ENCODE measurements around the gene GRK5. TPM values are rescaled to one million over a fixed set of nuclear protein-coding genes. Genes with fewer than 3 reads are reported as not detected.
A peak's percentile ranks its signal among the peaks of the same experiment; 100 is the strongest.

GRK5 gene
- total and polyA plus RNA-seq, 4 donors = 73.8 to 112 (median 101) TPM

DNA sequence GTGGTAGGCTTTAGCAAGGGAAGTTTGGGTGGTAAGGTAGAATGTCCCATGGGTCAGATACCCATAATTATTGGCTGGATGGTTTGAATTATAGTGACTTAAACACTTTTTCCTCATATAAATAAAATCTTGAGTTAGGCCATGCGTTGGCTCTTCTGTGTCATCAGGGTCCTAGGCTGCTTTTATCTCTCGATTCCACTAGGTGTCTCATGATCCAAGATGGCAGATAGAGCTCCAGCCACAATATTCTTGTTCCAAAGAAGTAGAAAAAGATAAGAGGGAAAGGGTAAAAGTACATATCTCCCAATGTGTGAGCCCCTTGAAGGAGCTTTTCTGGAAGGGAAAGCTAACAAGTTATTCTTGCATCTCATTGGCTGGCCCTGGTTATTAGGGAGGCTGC lies 144.7 kb downstream of the GRK5 start:
- H3K27ac ChIP-seq (ENCODE audit: low read depth in 1 of 2, low read length in 2 of 2) = no peak overlapping the region
- H3K36me3 ChIP-seq (ENCODE audit: control insufficient read depth in 1 of 2, insufficient read depth in 2 of 2, low read length in 1 of 2) = no peaks in the 10 kb centered on the region
- no peaks in the 10 kb centered on the region for H3K4me1 ChIP-seq (ENCODE audit: control insufficient read depth in 1 of 2, insufficient read depth in 2 of 2, low read length in 2 of 2)
- DNase-seq (no peak), ATAC-seq (ENCODE audit: low FRiP score) (no peak)
- 97 to 98% methylated on average over 2 of the region's 2 CpGs for WGBS, 2 donors
- intact Hi-C loops (cut with DNase I) = no loop called here
- no peaks in the 10 kb centered on the region for H3K27me3 ChIP-seq (ENCODE audit: control insufficient read depth in 1 of 2, insufficient read depth in 2 of 2, low read length in 1 of 2)
- no peak overlapping the region for H3K4me3 ChIP-seq (ENCODE audit: low read length in 2 of 2)
- no peaks in the 10 kb centered on the region for H3K9me3 ChIP-seq (ENCODE audit: control insufficient read depth, low read length)

DNA sequence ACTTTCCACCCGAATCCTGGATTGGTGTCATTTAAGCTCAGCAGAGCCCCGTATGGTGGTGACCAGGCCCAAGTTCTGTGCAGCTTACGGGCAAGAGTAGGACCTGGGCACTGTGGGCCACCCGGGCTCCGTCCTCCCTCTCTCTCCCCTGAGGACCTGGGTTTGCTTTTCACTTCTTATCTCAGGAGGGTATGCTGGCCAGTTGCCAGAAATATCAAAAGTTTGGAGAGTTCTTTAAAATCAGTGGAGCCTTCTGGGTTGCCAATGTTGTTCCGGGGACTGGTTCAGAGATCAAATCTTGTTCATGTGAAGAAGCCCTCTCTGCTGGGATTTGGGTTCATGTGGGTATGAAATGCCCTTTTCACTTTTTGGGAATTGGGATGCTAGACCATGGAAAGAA lies 145.4 kb downstream of the GRK5 start:
- peak overlapping the region in 1 of 2 donors; percentile 77 for H3K27ac ChIP-seq (ENCODE audit: low read depth in 1 of 2, low read length in 2 of 2)
- intact Hi-C loops (cut with DNase I) = no loop called here
- no peaks in the 10 kb centered on the region for H3K36me3 ChIP-seq (ENCODE audit: control insufficient read depth in 1 of 2, insufficient read depth in 2 of 2, low read length in 1 of 2)
- WGBS, 2 donors = 24 to 36% methylated on average over 6 of the region's 6 CpGs
- H3K27me3 ChIP-seq (ENCODE audit: control insufficient read depth in 1 of 2, insufficient read depth in 2 of 2, low read length in 1 of 2) = no peaks in the 10 kb centered on the region
- peaks cover 0 to 1% of the 10 kb centered on the region in 2 donors for H3K4me1 ChIP-seq (ENCODE audit: control insufficient read depth in 1 of 2, insufficient read depth in 2 of 2, low read length in 2 of 2)
- H3K4me3 ChIP-seq (ENCODE audit: low read length in 2 of 2) = no peak overlapping the region
- H3K9me3 ChIP-seq (ENCODE audit: control insufficient read depth, low read length) = no peaks in the 10 kb centered on the region
- DNase-seq (no peak), ATAC-seq (ENCODE audit: low FRiP score) (no peak)

DNA sequence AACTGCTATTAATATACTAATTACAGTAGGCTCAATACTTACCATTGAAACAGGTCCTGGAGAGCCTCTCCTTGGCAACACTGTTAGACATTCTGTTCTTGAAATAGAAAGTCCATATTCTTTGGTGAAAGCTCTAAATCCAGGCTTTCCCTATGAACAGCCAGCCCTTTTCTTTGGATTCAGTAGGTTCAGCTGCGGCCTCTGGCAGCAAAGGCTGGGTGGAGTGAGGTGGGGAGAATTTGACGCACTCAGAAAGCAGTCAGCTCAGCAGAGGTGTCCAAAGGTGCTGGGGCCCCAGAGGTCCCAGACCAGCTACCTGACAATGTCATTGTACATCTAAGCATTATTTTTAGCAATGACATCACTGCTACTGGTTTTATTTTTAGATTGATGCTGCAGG lies 146.1 kb downstream of the GRK5 start:
- peak overlapping the region in 1 of 2 donors; percentile 17 for H3K27ac ChIP-seq (ENCODE audit: low read depth in 1 of 2, low read length in 2 of 2)
- no peak overlapping the region for H3K4me3 ChIP-seq (ENCODE audit: low read length in 2 of 2)
- ATAC-seq (ENCODE audit: low FRiP score) (no peak), DNase-seq (no peak)
- intact Hi-C loops (cut with DNase I) = no loop called here
- no peaks in the 10 kb centered on the region for H3K27me3 ChIP-seq (ENCODE audit: control insufficient read depth in 1 of 2, insufficient read depth in 2 of 2, low read length in 1 of 2)
- H3K36me3 ChIP-seq (ENCODE audit: control insufficient read depth in 1 of 2, insufficient read depth in 2 of 2, low read length in 1 of 2) = no peaks in the 10 kb centered on the region
- H3K4me1 ChIP-seq (ENCODE audit: control insufficient read depth in 1 of 2, insufficient read depth in 2 of 2, low read length in 2 of 2) = peaks cover 0 to 1% of the 10 kb centered on the region in 2 donors
- 20 to 28% methylated on average over 2 of the region's 2 CpGs for WGBS, 2 donors
- no peaks in the 10 kb centered on the region for H3K9me3 ChIP-seq (ENCODE audit: control insufficient read depth, low read length)

DNA sequence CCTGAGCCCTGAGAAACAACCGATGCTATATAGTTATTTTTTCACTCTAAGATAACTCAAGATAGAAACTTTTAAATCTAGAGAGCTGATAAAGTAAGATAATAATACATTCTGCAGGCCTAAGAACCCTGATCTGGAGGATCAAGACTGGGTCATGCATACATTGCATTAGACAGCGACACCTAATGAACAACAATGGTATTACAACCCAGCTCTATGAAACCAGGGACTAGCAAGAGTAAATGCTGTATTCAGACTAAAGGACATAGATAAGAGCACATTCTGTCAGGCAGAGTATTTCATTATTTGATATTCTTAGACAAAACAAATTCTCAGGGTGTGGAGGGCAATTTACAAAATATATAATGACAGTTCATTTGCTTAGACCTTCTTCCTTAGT lies 148.6 kb downstream of the GRK5 start:
- intact Hi-C loops (cut with DNase I) = loop anchor here in 1 of 2 donors (5.0 kb wide), 1 partner anchor 39 kb away; no protein-coding TSS in a partner anchor
- no peaks in the 10 kb centered on the region for H3K9me3 ChIP-seq (ENCODE audit: control insufficient read depth, low read length)
- H3K27ac ChIP-seq (ENCODE audit: low read depth in 1 of 2, low read length in 2 of 2) = no peak overlapping the region
- H3K36me3 ChIP-seq (ENCODE audit: control insufficient read depth in 1 of 2, insufficient read depth in 2 of 2, low read length in 1 of 2) = no peaks in the 10 kb centered on the region
- H3K4me1 ChIP-seq (ENCODE audit: control insufficient read depth in 1 of 2, insufficient read depth in 2 of 2, low read length in 2 of 2) = peaks cover 0 to 1% of the 10 kb centered on the region in 2 donors
- no peaks in the 10 kb centered on the region for H3K27me3 ChIP-seq (ENCODE audit: control insufficient read depth in 1 of 2, insufficient read depth in 2 of 2, low read length in 1 of 2)
- DNase-seq (no peak), ATAC-seq (ENCODE audit: low FRiP score) (no peak)
- no peak overlapping the region for H3K4me3 ChIP-seq (ENCODE audit: low read length in 2 of 2)
- WGBS, 2 donors = 69 to 71% methylated on average over 2 of the region's 2 CpGs

DNA sequence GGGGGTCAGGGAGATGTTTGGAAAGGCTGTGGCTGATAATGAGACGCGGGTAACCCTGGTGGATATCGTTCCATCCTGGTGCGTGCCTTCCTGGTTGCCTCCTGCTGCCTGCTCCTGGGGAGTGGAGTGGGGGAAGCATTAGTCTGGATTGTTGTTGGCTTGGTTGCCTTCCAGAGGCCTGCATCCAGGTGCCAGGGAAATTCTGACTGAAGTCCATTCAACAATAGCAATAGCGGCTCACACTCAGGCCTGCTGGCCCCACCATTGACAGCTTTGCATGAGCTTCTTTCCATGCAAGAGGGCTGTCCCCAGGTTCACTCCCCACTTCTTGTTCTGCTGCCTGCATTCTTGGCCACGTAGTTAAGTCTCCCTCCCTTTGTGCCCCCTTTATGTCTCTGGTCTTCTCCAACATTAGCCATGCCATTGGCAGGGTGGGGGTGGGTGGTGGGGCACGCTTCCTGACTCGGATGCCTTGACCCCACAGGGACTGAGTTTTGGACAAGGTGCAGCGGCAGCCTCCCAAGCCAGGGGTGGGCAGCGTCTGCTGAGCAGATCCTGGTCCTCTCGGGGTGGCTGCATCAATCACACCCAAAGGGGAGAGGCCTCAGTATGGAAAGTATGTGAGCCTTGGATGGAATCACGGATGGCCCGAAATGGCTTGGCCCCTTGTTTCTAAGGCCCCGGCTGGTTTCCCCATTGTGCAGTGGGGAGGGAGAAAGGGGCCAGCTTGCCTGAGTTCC lies 150.2 kb downstream of the GRK5 start:
- Histone ChIP-seq H3K4me1 (ENCODE audit: control insufficient read depth in 1 of 2, insufficient read depth in 2 of 2, low read length in 2 of 2) (peaks cover 0 to 1% of the 10 kb centered on the region in 2 donors), H3K9me3 (ENCODE audit: control insufficient read depth, low read length) (no peaks in the 10 kb centered on the region), H3K36me3 (ENCODE audit: control insufficient read depth in 1 of 2, insufficient read depth in 2 of 2, low read length in 1 of 2) (no peaks in the 10 kb centered on the region), H3K27ac (ENCODE audit: low read depth in 1 of 2, low read length in 2 of 2) (no peak overlapping the region), H3K4me3 (ENCODE audit: low read length in 2 of 2) (no peak overlapping the region), H3K27me3 (ENCODE audit: control insufficient read depth in 1 of 2, insufficient read depth in 2 of 2, low read length in 1 of 2) (no peaks in the 10 kb centered on the region)
- intact Hi-C loops (cut with DNase I) = loop anchor here in 1 of 2 donors (5.0 kb wide), 1 partner anchor 40 kb away; no protein-coding TSS in a partner anchor
- peak in 1 of 2 donors; percentile 32 for DNase-seq
- 14 to 21% methylated on average over 14 of the region's 14 CpGs for WGBS, 2 donors
- ATAC-seq (ENCODE audit: low FRiP score) = no peak

DNA sequence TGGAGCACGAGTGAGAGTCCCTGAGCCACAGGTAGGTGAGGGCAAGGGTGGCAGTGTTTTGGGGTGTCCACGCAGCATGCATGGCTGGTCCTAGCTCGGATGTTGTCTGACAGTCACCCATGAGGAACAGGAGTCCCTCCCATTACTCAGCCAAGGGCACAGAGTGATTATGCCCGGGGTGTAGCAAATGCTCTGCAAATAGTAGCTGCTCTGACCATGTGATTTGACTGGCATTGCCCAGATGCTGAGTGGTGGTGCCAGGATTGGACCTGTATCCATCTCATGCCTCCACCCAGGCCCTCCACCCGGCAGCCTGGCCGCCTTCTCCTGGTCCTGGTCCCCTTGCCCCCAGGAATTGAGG lies 150.8 kb downstream of the GRK5 start:
- no peak overlapping the region for H3K27ac ChIP-seq (ENCODE audit: low read depth in 1 of 2, low read length in 2 of 2)

DNA sequence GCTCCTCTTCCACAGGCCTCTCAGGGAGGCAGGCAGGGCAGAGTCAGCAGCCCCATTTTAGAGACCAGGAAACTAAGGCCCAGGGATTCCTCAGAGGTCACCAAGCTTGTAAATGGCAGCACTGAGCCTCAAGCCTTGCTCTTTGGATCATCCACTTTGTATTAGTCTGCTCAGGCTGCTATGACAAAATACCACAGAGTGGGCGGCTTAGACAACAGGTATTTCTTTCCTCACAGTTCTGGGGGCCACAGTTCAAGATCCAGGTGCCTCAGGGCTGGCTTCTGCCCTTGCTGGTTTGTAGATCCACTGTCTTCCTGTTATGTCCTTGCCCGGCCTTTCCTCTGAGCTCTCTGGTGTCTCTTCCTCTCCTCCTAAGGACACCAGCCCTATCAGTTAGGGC lies 151.2 kb downstream of the GRK5 start:
- no peak for DNase-seq
- H3K4me1 ChIP-seq (ENCODE audit: control insufficient read depth in 1 of 2, insufficient read depth in 2 of 2, low read length in 2 of 2) = peaks cover 0 to 1% of the 10 kb centered on the region in 2 donors
- H3K36me3 ChIP-seq (ENCODE audit: control insufficient read depth in 1 of 2, insufficient read depth in 2 of 2, low read length in 1 of 2) = no peaks in the 10 kb centered on the region
- intact Hi-C loops (cut with DNase I) = loop anchor here in 1 of 2 donors (5.0 kb wide), 1 partner anchor 41 kb away; no protein-coding TSS in a partner anchor
- no peaks in the 10 kb centered on the region for H3K9me3 ChIP-seq (ENCODE audit: control insufficient read depth, low read length)
- 95 to 97% methylated on average over 2 of the region's 2 CpGs for WGBS, 2 donors
- H3K27me3 ChIP-seq (ENCODE audit: control insufficient read depth in 1 of 2, insufficient read depth in 2 of 2, low read length in 1 of 2) = no peaks in the 10 kb centered on the region
- ATAC-seq (ENCODE audit: low FRiP score) = no peak
- H3K4me3 ChIP-seq (ENCODE audit: low read length in 2 of 2) = no peak overlapping the region
- H3K27ac ChIP-seq (ENCODE audit: low read depth in 1 of 2, low read length in 2 of 2) = no peak overlapping the region

More for the DNA sequence above, 150.8 kb downstream of the GRK5 start:
- DNase-seq = peak in 1 of 2 donors; percentile 67
- no peaks in the 10 kb centered on the region for H3K9me3 ChIP-seq (ENCODE audit: control insufficient read depth, low read length)
- H3K36me3 ChIP-seq (ENCODE audit: control insufficient read depth in 1 of 2, insufficient read depth in 2 of 2, low read length in 1 of 2) = no peaks in the 10 kb centered on the region
- H3K4me1 ChIP-seq (ENCODE audit: control insufficient read depth in 1 of 2, insufficient read depth in 2 of 2, low read length in 2 of 2) = peaks cover 0 to 1% of the 10 kb centered on the region in 2 donors
- intact Hi-C loops (cut with DNase I) = loop anchor here in 1 of 2 donors (5.0 kb wide), 1 partner anchor 41 kb away; no protein-coding TSS in a partner anchor
- no peak overlapping the region for H3K4me3 ChIP-seq (ENCODE audit: low read length in 2 of 2)
- no peaks in the 10 kb centered on the region for H3K27me3 ChIP-seq (ENCODE audit: control insufficient read depth in 1 of 2, insufficient read depth in 2 of 2, low read length in 1 of 2)
- no peak for ATAC-seq (ENCODE audit: low FRiP score)
- 26 to 39% methylated on average over 6 of the region's 6 CpGs for WGBS, 2 donors

DNA sequence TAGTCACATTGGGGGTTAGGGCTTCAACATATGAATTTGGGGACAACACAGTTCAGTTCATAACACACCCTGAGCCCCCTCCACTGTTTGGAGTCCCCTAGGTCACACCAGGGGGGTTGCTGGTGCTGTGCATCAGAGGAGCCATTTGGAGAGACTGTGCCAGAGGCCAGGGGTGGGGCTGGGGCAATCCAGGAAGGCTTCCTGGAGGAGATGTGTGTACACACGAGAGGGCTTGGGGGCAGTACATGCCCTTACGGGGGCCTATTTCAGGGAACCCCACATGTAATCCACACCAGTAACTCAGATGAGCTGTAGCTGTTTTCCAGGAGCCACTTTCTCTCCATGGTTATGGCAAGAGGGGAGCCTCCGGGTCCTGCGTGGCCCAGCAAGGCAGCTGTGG lies 151.7 kb downstream of the GRK5 start:
- Histone ChIP-seq H3K36me3 (ENCODE audit: control insufficient read depth in 1 of 2, insufficient read depth in 2 of 2, low read length in 1 of 2) (no peaks in the 10 kb centered on the region), H3K4me1 (ENCODE audit: control insufficient read depth in 1 of 2, insufficient read depth in 2 of 2, low read length in 2 of 2) (peaks cover 0 to 1% of the 10 kb centered on the region in 2 donors), H3K27me3 (ENCODE audit: control insufficient read depth in 1 of 2, insufficient read depth in 2 of 2, low read length in 1 of 2) (no peaks in the 10 kb centered on the region), H3K9me3 (ENCODE audit: control insufficient read depth, low read length) (no peaks in the 10 kb centered on the region), H3K27ac (ENCODE audit: low read depth in 1 of 2, low read length in 2 of 2) (no peak overlapping the region), H3K4me3 (ENCODE audit: low read length in 2 of 2) (no peak overlapping the region)
- 91 to 95% methylated on average over 4 of the region's 4 CpGs for WGBS, 2 donors
- peak in 1 of 2 donors; percentile 48 for DNase-seq
- intact Hi-C loops (cut with DNase I) = loop anchor here in 1 of 2 donors (5.0 kb wide), 1 partner anchor 42 kb away; no protein-coding TSS in a partner anchor
- no peak for ATAC-seq (ENCODE audit: low FRiP score)

All from aorta (tissue), 5 donors.